Measurements from ENCODE around the gene SPTY2D1.

DNA sequence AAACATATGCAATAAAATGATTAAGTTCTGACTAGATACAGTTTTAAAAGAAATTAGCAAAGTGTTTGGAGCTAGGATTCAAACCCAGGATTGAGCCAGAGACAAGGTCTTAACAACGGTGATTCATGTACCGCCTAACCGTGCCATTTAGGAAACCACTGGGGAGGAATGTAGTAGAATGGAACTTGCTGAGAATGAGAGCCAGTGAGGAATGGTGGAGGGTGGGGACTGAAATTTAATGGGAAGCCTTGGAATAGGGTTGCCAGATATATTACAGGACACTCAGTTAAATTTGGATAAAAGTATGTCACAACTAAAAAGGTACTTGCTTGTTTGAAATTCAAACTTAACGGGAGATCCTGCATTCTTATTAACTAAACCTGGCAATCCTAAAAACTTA lies 34.0 kb upstream of the SPTY2D1 start:
- TF ChIP-seq, protein P1, sequence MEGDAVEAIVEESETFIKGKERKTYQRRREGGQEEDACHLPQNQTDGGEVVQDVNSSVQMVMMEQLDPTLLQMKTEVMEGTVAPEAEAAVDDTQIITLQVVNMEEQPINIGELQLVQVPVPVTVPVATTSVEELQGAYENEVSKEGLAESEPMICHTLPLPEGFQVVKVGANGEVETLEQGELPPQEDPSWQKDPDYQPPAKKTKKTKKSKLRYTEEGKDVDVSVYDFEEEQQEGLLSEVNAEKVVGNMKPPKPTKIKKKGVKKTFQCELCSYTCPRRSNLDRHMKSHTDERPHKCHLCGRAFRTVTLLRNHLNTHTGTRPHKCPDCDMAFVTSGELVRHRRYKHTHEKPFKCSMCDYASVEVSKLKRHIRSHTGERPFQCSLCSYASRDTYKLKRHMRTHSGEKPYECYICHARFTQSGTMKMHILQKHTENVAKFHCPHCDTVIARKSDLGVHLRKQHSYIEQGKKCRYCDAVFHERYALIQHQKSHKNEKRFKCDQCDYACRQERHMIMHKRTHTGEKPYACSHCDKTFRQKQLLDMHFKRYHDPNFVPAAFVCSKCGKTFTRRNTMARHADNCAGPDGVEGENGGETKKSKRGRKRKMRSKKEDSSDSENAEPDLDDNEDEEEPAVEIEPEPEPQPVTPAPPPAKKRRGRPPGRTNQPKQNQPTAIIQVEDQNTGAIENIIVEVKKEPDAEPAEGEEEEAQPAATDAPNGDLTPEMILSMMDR (conservative IDR thresholded peaks at IDR 0.05; ENCODE audit: low read length) = no peak
- no peak for TF ChIP-seq EZH2phosphoT487 (IDR thresholded peaks at IDR 0.05; ENCODE audit: borderline replicate concordance, low read depth, low read length)
